ENCODE measurements around the gene OR2L3.
"Not testable (repeated sequence)": the region's sequence is repeated elsewhere in the genome, so short reads cannot be mapped to it uniquely, and the experiment has no call there.

The OR2L3 gene

GRCh38 chr1:248046536-248046935, at the start of gene OR2L3:
Gene OR2L3 (plus strand): TSS chr1:248046836. CDS start chr1:248060682, 13,846 bp downstream.
- no peak for DNase-seq

- no peak for DNase-seq
Measured at GRCh38 chr1:247998811-247999210, 47.8 kb upstream of the OR2L3 start.

- DNase-seq: no peak
Measured at GRCh38 chr1:248000169-248000568, 46.5 kb upstream of the OR2L3 start.

GRCh38 chr1:248007778-248008177, 38.9 kb upstream of the OR2L3 start:
- no peak for DNase-seq

- no peak for DNase-seq
Measured at GRCh38 chr1:248009681-248010080, 37.0 kb upstream of the OR2L3 start.

GRCh38 chr1:248013229-248013710, 33.4 kb upstream of the OR2L3 start, which contains the start of gene OR2L5:
Gene OR2L5 (plus strand): TSS chr1:248013660. CDS start chr1:248021948, 8,288 bp downstream.
- no peak for DNase-seq

GRCh38 chr1:248015803-248016202, 30.8 kb upstream of the OR2L3 start:
- DNase-seq: no peak

GRCh38 chr1:248029770-248030169, 16.9 kb upstream of the OR2L3 start, which contains the start of gene OR2L2:
Gene OR2L2 (plus strand): TSS chr1:248030070. CDS start chr1:248038268, 8,198 bp downstream.
- no peak for DNase-seq

- DNase-seq: no peak
Measured at GRCh38 chr1:248045209-248045608, 1.4 kb upstream of the OR2L3 start.

GRCh38 chr1:248047008-248047407, 372 bp downstream of the OR2L3 start:
- DNase-seq: no peak

GRCh38 chr1:248054671-248055070, 8.0 kb downstream of the OR2L3 start:
- no peak for DNase-seq

GRCh38 chr1:248055261-248055660, 8.6 kb downstream of the OR2L3 start:
- DNase-seq: no peak

GRCh38 chr1:248065071-248065470, 18.4 kb downstream of the OR2L3 start:
- DNase-seq: no peak

- no peak for DNase-seq
Measured at GRCh38 chr1:248065604-248066003, 19.0 kb downstream of the OR2L3 start.

- not testable (repeated sequence) for DNase-seq
Measured at GRCh38 chr1:248083864-248084263, 37.2 kb downstream of the OR2L3 start.

GRCh38 chr1:248094884-248095283, 48.2 kb downstream of the OR2L3 start, which contains the start of gene OR2L13:
Gene OR2L13 (plus strand): TSS chr1:248095184. CDS start chr1:248099376, 4,192 bp downstream.
- DNase-seq: no peak

- DNase-seq: no peak
Measured at GRCh38 chr1:248098529-248098928, 51.9 kb downstream of the OR2L3 start.

- no peak for DNase-seq
Measured at GRCh38 chr1:248102847-248103246, 56.2 kb downstream of the OR2L3 start.

- no peak for DNase-seq
Measured at GRCh38 chr1:248111157-248111556, 64.5 kb downstream of the OR2L3 start.

Measured in GF-D8 (cell line).